Fibroblast of lung (primary cell): ENCODE data around the gene CCDC146.

Experiments used
- EZH2 ChIP-seq: IDR thresholded peaks from 2 replicates; pipeline ENCODE4 v1.5.1; 2012; ENCODE audit warnings: low read length, control low read depth, mild to moderate bottlenecking; ENCODE audit errors: missing control alignments
- TF ChIP-seq, protein P1 (sequence below), 2 donors: IDR thresholded peaks in 1 of 2; conservative IDR thresholded peaks in 1 of 2; 1 replicate in 1 of 2; 2 replicates in 1 of 2; pipeline ENCODE4 v1.5.1; 2011 to 2012; ENCODE audit warnings: low read length in 2 of 2, control low read depth in 1 of 2, inconsistent platforms in 1 of 2, low read depth in 1 of 2, mild to moderate bottlenecking in 1 of 2

DNA sequence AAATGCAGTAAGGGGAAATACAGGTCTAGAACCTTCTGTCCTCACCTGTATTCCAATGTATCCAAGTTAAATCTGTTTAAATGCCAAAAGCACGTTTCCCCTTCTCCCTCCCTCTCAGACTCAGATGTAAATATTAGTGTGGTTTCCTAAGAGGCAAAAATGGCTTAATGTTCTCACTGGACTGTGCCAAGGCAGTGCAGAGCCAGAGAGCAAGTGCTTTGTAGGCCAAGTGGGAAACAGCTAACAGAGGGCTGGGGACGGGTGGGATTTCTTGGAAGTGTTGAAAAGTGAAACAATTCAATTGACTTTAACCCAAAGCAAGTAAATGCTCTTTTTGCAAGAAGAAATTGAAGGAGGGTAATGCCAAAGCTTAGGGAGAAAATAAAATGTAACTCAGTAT, 190.7 kb downstream of the CCDC146 start:
- TF ChIP-seq, protein P1, sequence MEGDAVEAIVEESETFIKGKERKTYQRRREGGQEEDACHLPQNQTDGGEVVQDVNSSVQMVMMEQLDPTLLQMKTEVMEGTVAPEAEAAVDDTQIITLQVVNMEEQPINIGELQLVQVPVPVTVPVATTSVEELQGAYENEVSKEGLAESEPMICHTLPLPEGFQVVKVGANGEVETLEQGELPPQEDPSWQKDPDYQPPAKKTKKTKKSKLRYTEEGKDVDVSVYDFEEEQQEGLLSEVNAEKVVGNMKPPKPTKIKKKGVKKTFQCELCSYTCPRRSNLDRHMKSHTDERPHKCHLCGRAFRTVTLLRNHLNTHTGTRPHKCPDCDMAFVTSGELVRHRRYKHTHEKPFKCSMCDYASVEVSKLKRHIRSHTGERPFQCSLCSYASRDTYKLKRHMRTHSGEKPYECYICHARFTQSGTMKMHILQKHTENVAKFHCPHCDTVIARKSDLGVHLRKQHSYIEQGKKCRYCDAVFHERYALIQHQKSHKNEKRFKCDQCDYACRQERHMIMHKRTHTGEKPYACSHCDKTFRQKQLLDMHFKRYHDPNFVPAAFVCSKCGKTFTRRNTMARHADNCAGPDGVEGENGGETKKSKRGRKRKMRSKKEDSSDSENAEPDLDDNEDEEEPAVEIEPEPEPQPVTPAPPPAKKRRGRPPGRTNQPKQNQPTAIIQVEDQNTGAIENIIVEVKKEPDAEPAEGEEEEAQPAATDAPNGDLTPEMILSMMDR (conservative IDR thresholded peaks at IDR 0.05 in 1 of 2, IDR thresholded peaks at IDR 0.05 in 1 of 2; ENCODE audit: low read depth in 1 of 2, low read length in 2 of 2), result no peak
- TF ChIP-seq EZH2, result no peak
